Esophagus (tissue), 2 donors: ENCODE data around the gene RAET1G. TPM values are rescaled to one million over a fixed set of nuclear protein-coding genes. Genes with fewer than 3 reads are reported as not detected.
A peak's percentile ranks its signal among the peaks of the same experiment; 100 is the strongest.
"Not testable (repeated sequence)": the region's sequence is repeated elsewhere in the genome, so short reads cannot be mapped to it uniquely, and the experiment has no call there.

Source experiments
- H3K27ac ChIP-seq, 2 donors: one replicate each; pipeline ENCODE4 v1.5.1; 2013; ENCODE audit warnings: low read depth in 2 of 2, mild to moderate bottlenecking in 2 of 2, inconsistent platforms in 1 of 2, low read length in 1 of 2, moderate library complexity in 1 of 2
- H3K27me3 ChIP-seq, 2 donors: one replicate each; pipeline ENCODE4 v1.6.1; 2013; ENCODE audit warnings: low read length in 2 of 2, control low read depth in 1 of 2, mild to moderate bottlenecking in 1 of 2; ENCODE audit not compliant: insufficient read depth in 2 of 2, control insufficient read depth in 1 of 2
- H3K36me3 ChIP-seq, 2 donors: one replicate each; pipeline ENCODE4 v1.6.1; 2013; ENCODE audit warnings: low read length in 1 of 2; ENCODE audit not compliant: control insufficient read depth in 2 of 2, insufficient read depth in 2 of 2
- H3K4me1 ChIP-seq, 2 donors: one replicate each; pipeline ENCODE4 v1.6.1; 2013; ENCODE audit warnings: low read length in 1 of 2; ENCODE audit not compliant: control insufficient read depth in 2 of 2, insufficient read depth in 2 of 2
- H3K4me3 ChIP-seq, 2 donors: one replicate each; pipeline ENCODE4 v1.5.1; 2013; ENCODE audit warnings: low read length in 2 of 2, mild to moderate bottlenecking in 2 of 2, low read depth in 1 of 2, moderate library complexity in 1 of 2
- H3K9me3 ChIP-seq, 2 donors: one replicate each; pipeline ENCODE4 v1.6.1; 2013; ENCODE audit warnings: mild to moderate bottlenecking in 2 of 2, low read depth in 1 of 2, low read length in 1 of 2, moderate library complexity in 1 of 2; ENCODE audit not compliant: control insufficient read depth in 2 of 2, insufficient read depth in 1 of 2
- WGBS, 2 donors: extraction: QIAGEN DNeasy Blood & Tissue Kit; methylation state at CpG; one replicate each; pipeline ENCODE4 v1.1.7; 2013; 5-methylcytosine and 5-hydroxymethylcytosine counted together
- polyA plus RNA-seq, 2 donors: library from polyadenylated mRNA; stranded (reverse); fragments of 200-250 nt; gene quantifications; one replicate each; pipeline ENCODE4 v1.2.3, GENCODE V29; 2013
- donor health status: healthy with polysubstance abuse.
- donor health status: Bipolar disorder and iron deficiency.

RAET1G gene
- polyA plus RNA-seq, 2 donors: 8.9 to 21.2 TPM

- H3K9me3 ChIP-seq: peaks cover 0 to 3% of the 10 kb centered on the region in 2 donors
Measured at GRCh38 chr6:149963462-149964307, 40.8 kb upstream of the RAET1G start, which contains the start of gene ULBP1. TSS of gene ULBP1 (plus strand) at chr6:149963943. CDS start at chr6:149964050, 107 bp downstream.

GRCh38 chr6:149963212-149963461, 40.2 kb upstream of the RAET1G start:
- Histone ChIP-seq H3K27ac (no peak overlapping the region), H3K27me3 (peaks cover 0 to 14% of the 10 kb centered on the region in 2 donors), H3K4me1 (peaks cover 8 to 15% of the 10 kb centered on the region in 2 donors), H3K4me3 (peak overlapping the region in 1 of 2 donors; percentile 42), H3K36me3 (no peaks in the 10 kb centered on the region), H3K9me3 (peaks cover 0 to 3% of the 10 kb centered on the region in 2 donors)
- WGBS, 2 donors: 16 to 17% methylated on average over 8 of the region's 8 CpGs

More at GRCh38 chr6:149963462-149964307, 40.8 kb upstream of the RAET1G start, which contains the start of gene ULBP1:
- 1 to 3% methylated on average over 62 to 69 of the region's 69 CpGs for WGBS, 2 donors
- H3K36me3 ChIP-seq: no peaks in the 10 kb centered on the region
- no peak within 1 kb of the TSS for H3K27ac ChIP-seq
- peak within 1 kb of the TSS; percentile 42 to 44 for H3K4me3 ChIP-seq
- peaks cover 8 to 15% of the 10 kb centered on the region in 2 donors for H3K4me1 ChIP-seq
- peaks cover 0 to 14% of the 10 kb centered on the region in 2 donors for H3K27me3 ChIP-seq

GRCh38 chr6:149962461-149963211, 39.7 kb upstream of the RAET1G start:
- no peak overlapping the region for H3K4me3 ChIP-seq
- H3K27me3 ChIP-seq: peaks cover 0 to 14% of the 10 kb centered on the region in 2 donors
- 56 to 74% methylated on average over 7 of the region's 7 CpGs for WGBS, 2 donors
- peaks cover 8 to 15% of the 10 kb centered on the region in 2 donors for H3K4me1 ChIP-seq
- peaks cover 0 to 3% of the 10 kb centered on the region in 2 donors for H3K9me3 ChIP-seq
- H3K36me3 ChIP-seq: no peaks in the 10 kb centered on the region
- no peak overlapping the region for H3K27ac ChIP-seq

- peaks cover 0 to 14% of the 10 kb centered on the region in 2 donors for H3K27me3 ChIP-seq
- H3K4me1 ChIP-seq: peaks cover 8 to 15% of the 10 kb centered on the region in 2 donors
- no peak overlapping the region for H3K4me3 ChIP-seq
- H3K36me3 ChIP-seq: no peaks in the 10 kb centered on the region
- H3K9me3 ChIP-seq: peaks cover 0 to 3% of the 10 kb centered on the region in 2 donors
- 63 to 69% methylated on average over 6 of the region's 6 CpGs for WGBS, 2 donors
- H3K27ac ChIP-seq: no peak overlapping the region
Measured at GRCh38 chr6:149961728-149962425, 39.0 kb upstream of the RAET1G start.

GRCh38 chr6:149960488-149960887, 37.6 kb upstream of the RAET1G start:
- peaks cover 8 to 15% of the 10 kb centered on the region in 2 donors for H3K4me1 ChIP-seq
- no peak overlapping the region for H3K4me3 ChIP-seq
- no peak overlapping the region for H3K27ac ChIP-seq
- H3K36me3 ChIP-seq: no peaks in the 10 kb centered on the region
- peaks cover 0 to 19% of the 10 kb centered on the region in 2 donors for H3K27me3 ChIP-seq
- H3K9me3 ChIP-seq: peaks cover 0 to 3% of the 10 kb centered on the region in 2 donors
- 64 to 69% methylated on average over 6 of the region's 6 CpGs for WGBS, 2 donors

GRCh38 chr6:149959806-149960205, 36.9 kb upstream of the RAET1G start:
- Histone ChIP-seq H3K27me3 (peaks cover 0 to 22% of the 10 kb centered on the region in 2 donors), H3K4me1 (peaks cover 8 to 14% of the 10 kb centered on the region in 2 donors)
- H3K9me3 ChIP-seq, H3K4me3 ChIP-seq, H3K27ac ChIP-seq, H3K36me3 ChIP-seq: not testable (repeated sequence)
- WGBS, 2 donors: 67 to 93% methylated on average over 2 to 3 of the region's 4 CpGs

GRCh38 chr6:149958124-149958523, 35.2 kb upstream of the RAET1G start:
- WGBS, 2 donors: 47 to 59% methylated on average over 3 of the region's 3 CpGs
- not testable (repeated sequence) for H3K27ac ChIP-seq, H3K4me1 ChIP-seq, H3K36me3 ChIP-seq, H3K9me3 ChIP-seq, H3K4me3 ChIP-seq
- H3K27me3 ChIP-seq: peaks cover 0 to 13% of the 10 kb centered on the region in 2 donors

GRCh38 chr6:149955654-149956317, 32.9 kb upstream of the RAET1G start:
- H3K27ac ChIP-seq, H3K36me3 ChIP-seq, H3K4me1 ChIP-seq, H3K9me3 ChIP-seq, H3K4me3 ChIP-seq: not testable (repeated sequence)
- peaks cover 0 to 14% of the 10 kb centered on the region in 2 donors for H3K27me3 ChIP-seq
- 34 to 40% methylated on average over 7 of the region's 7 CpGs for WGBS, 2 donors
